Keratinocyte (primary cell): ENCODE measurements around the gene PPP2R3C. TPM values are rescaled to one million over a fixed set of nuclear protein-coding genes. Genes with fewer than 3 reads are reported as not detected.

Source experiments
- DNase-seq: peaks from one replicate; pipeline ENCODE4 v3.0.0-alpha.2; 2011; ENCODE audit warnings: low read depth, missing footprints, low spot score
- FAIRE-seq: peaks from 2 replicates; lab custom pipeline; 2011; peaks lifted over from hg19 to GRCh38; lab: Jason Lieb, UNC
- H2AFZ ChIP-seq: 2 replicates; pipeline ENCODE4 v1.6.0; 2012; ENCODE audit warnings: low read length, control low read depth, inconsistent platforms; ENCODE audit not compliant: control insufficient read depth
- H3K27ac ChIP-seq: 2 replicates; pipeline ENCODE4 v1.5.1; 2011; ENCODE audit warnings: low read length; ENCODE audit not compliant: control insufficient read depth, insufficient read depth
- H3K27me3 ChIP-seq: 3 replicates; pipeline ENCODE4 v1.6.0; 2011; ENCODE audit warnings: low read length; ENCODE audit not compliant: control insufficient read depth, insufficient read depth; ENCODE audit errors: extremely low read depth
- H3K36me3 ChIP-seq, 2 experiments: 2 replicates in 1 of 2; 3 replicates in 1 of 2; pipeline ENCODE4 v1.5.1; 2011; ENCODE audit warnings: low read length in 2 of 2, mild to moderate bottlenecking in 1 of 2; ENCODE audit not compliant: control insufficient read depth in 2 of 2, insufficient read depth in 2 of 2; ENCODE audit errors: extremely low read depth in 1 of 2
- H3K4me1 ChIP-seq: 3 replicates; pipeline ENCODE4 v1.5.1; 2011; ENCODE audit warnings: low read length; ENCODE audit not compliant: control insufficient read depth, insufficient read depth; ENCODE audit errors: extremely low read depth
- H3K4me2 ChIP-seq: 3 replicates; pipeline ENCODE4 v1.6.0; 2011; ENCODE audit warnings: low read depth, low read length; ENCODE audit not compliant: control insufficient read depth, insufficient read depth; ENCODE audit errors: extremely low read depth
- H3K4me3 ChIP-seq, 3 experiments: fragments of 200-600 bp in 1 of 3; sonication (generic) in 1 of 3; 2 replicates in 2 of 3; 3 replicates in 1 of 3; pipeline ENCODE4 v1.5.1; 2011 to 2016; ENCODE audit warnings: low read length in 3 of 3, mild to moderate bottlenecking in 3 of 3, control low read depth in 2 of 3, inconsistent platforms in 1 of 3, low read depth in 1 of 3, mixed read lengths in 1 of 3, mixed run types in 1 of 3, moderate library complexity in 1 of 3; ENCODE audit not compliant: control insufficient read depth in 2 of 3, insufficient read depth in 2 of 3; ENCODE audit errors: extremely low read depth in 1 of 3
- H3K79me2 ChIP-seq: 2 replicates; pipeline ENCODE4 v1.6.0; 2012; ENCODE audit warnings: low read length; ENCODE audit not compliant: control insufficient read depth, insufficient read depth
- H3K9ac ChIP-seq: 3 replicates; pipeline ENCODE4 v1.6.0; 2011; ENCODE audit warnings: low read length; ENCODE audit not compliant: control insufficient read depth, insufficient read depth; ENCODE audit errors: extremely low read depth
- H3K9me1 ChIP-seq: 3 replicates; pipeline ENCODE4 v1.6.0; 2011; ENCODE audit warnings: low read length; ENCODE audit not compliant: control insufficient read depth, insufficient read depth; ENCODE audit errors: extremely low read depth
- H3K9me3 ChIP-seq: 2 replicates; pipeline ENCODE4 v1.5.1; 2012; ENCODE audit warnings: low read depth, low read length; ENCODE audit not compliant: control insufficient read depth
- H4K20me1 ChIP-seq: 3 replicates; pipeline ENCODE4 v1.6.0; 2011; ENCODE audit warnings: low read length; ENCODE audit not compliant: control insufficient read depth, insufficient read depth; ENCODE audit errors: extremely low read depth
- CTCF ChIP-seq, 3 experiments: IDR thresholded peaks in 1 of 3; conservative IDR thresholded peaks in 1 of 3; optimal IDR thresholded peaks in 1 of 3; 2 replicates in 2 of 3; 3 replicates in 1 of 3; pipeline versions ENCODE3 to v1.5.1; 2011; ENCODE audit warnings: low read length in 3 of 3, mild to moderate bottlenecking in 3 of 3, moderate library complexity in 2 of 3, control low read depth in 1 of 3, inconsistent platforms in 1 of 3; ENCODE audit not compliant: insufficient read depth in 2 of 3; ENCODE audit errors: extremely low read depth in 1 of 3
- EZH2 ChIP-seq: IDR thresholded peaks from one replicate; pipeline ENCODE4 v1.6.1; 2012; ENCODE audit warnings: inconsistent platforms, mild to moderate bottlenecking, low read length, moderate library complexity
- dilution Hi-C: fragments of 300-500 bp; cut with MboI; formaldehyde crosslinking; loops from one replicate; pipeline ENCODE4 v1.7.0; 2020; ENCODE audit warnings: low sequenced_read_pairs; ENCODE audit not compliant: extremely low pct_ligation_motif_present
- polyA plus RNA-seq, 5 experiments: library from polyadenylated mRNA; depleted of rRNA in 3 of 5; stranded (reverse) in 3 of 5; stranded (forward) in 1 of 5; unstranded in 1 of 5; fragments of >200 nt; gene quantifications; 1 replicate in 1 of 5; 2 replicates in 3 of 5; 3 replicates in 1 of 5; pipeline versions ENCODE4 v1.2.1 to v1.2.3, GENCODE V29; 2011 to 2012; ENCODE audit warnings: missing spikeins in 2 of 5, low read depth in 1 of 5, low replicate concordance in 1 of 5

Gene PPP2R3C
- polyA plus RNA-seq, 1 donor (not counting 4 experiments of a cell fraction or from before 2014, with no cell fraction given) = 9.8 TPM

DNA sequence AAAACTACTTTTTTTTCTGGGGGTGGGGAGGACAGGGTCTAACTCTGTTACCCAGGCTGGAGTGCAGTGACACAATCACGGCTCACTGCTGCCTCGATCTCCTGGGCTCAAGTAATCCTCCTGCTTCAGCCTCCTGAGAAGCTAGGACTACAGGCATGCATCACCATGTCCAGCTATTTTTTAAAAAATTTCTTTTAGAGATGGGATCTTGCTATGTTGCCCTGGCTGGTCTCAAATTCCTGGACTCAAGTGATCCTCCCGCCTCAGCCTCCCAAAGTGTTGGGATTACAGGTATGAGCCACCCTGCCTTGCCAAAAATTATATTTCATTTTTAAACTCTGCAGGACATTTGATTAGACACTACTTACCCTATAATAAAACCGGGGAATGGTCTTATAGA is 5.5 kb downstream of the PPP2R3C start:
- Histone ChIP-seq H3K36me3 (peaks cover 0 to 8% of the 10 kb centered on the region in 2 experiments), H3K9ac (no peak overlapping the region), H4K20me1 (no peaks in the 10 kb centered on the region), H3K4me3 (no peak overlapping the region), H3K79me2 (no peaks in the 10 kb centered on the region), H3K27me3 (no peaks in the 10 kb centered on the region), H2AFZ (no peak overlapping the region), H3K4me2 (no peak overlapping the region), H3K27ac (no peak overlapping the region), H3K9me1 (no peaks in the 10 kb centered on the region), H3K9me3 (no peaks in the 10 kb centered on the region), H3K4me1 (peaks cover 4% of the 10 kb centered on the region)
- dilution Hi-C loops = no loop called here
- no peak for TF ChIP-seq EZH2
- no peak for TF ChIP-seq CTCF (optimal IDR thresholded peaks at IDR 0.05 in 1 of 3, IDR thresholded peaks at IDR 0.05 in 1 of 3, conservative IDR thresholded peaks at IDR 0.05 in 1 of 3; ENCODE audit: extremely low read depth in 1 of 3, insufficient read depth in 2 of 3, low read length in 3 of 3)
- FAIRE-seq (no peak), DNase-seq (no peak)

- DNase-seq = no peak
- no peaks in the 10 kb centered on the region for H3K79me2 ChIP-seq
- no peaks in the 10 kb centered on the region for H3K27me3 ChIP-seq
- no peaks in the 10 kb centered on the region for H3K9me1 ChIP-seq
- no peaks in the 10 kb centered on the region for H3K9me3 ChIP-seq
- dilution Hi-C loops = no loop called here
- H3K4me1 ChIP-seq = no peaks in the 10 kb centered on the region
- no peak overlapping the region for H3K4me3 ChIP-seq
- no peak for FAIRE-seq
- H4K20me1 ChIP-seq = no peaks in the 10 kb centered on the region
- no peak overlapping the region for H3K27ac ChIP-seq
- H2AFZ ChIP-seq = no peak overlapping the region
- no peak overlapping the region for H3K4me2 ChIP-seq
- no peak overlapping the region for H3K9ac ChIP-seq
- H3K36me3 ChIP-seq = peaks cover 6 to 10% of the 10 kb centered on the region in 2 experiments
- TF ChIP-seq CTCF (optimal IDR thresholded peaks at IDR 0.05 in 1 of 3, IDR thresholded peaks at IDR 0.05 in 1 of 3, conservative IDR thresholded peaks at IDR 0.05 in 1 of 3; ENCODE audit: extremely low read depth in 1 of 3, insufficient read depth in 2 of 3, low read length in 3 of 3) = no peak
- no peak for TF ChIP-seq EZH2
Measured at GRCh38 chr14:35114036-35114435, 7.8 kb downstream of the PPP2R3C start.
